ENCODE results near the gene PLEKHM3.

The PLEKHM3 gene

GRCh38 chr2:207920321-207920720 lies 105.0 kb downstream of the PLEKHM3 start:
- TF ChIP-seq GLIS2 (tag by site-specific recombination; IDR thresholded peaks at IDR 0.05): no peak
- no peak for TF ChIP-seq ZBTB11 (tag by site-specific recombination; conservative IDR thresholded peaks at IDR 0.05; ENCODE audit: low read depth)
- TF ChIP-seq ZNF768 (tag by site-specific recombination; IDR thresholded peaks at IDR 0.05): no peak
- TF ChIP-seq ZNF704 (tag by site-specific recombination; IDR thresholded peaks at IDR 0.05): no peak
- no peak for TF ChIP-seq ZNF777 (tag by site-specific recombination; IDR thresholded peaks at IDR 0.05; ENCODE audit: borderline replicate concordance)
- TF ChIP-seq KLF17 (tag by site-specific recombination; IDR thresholded peaks at IDR 0.05): no peak
- no peak for TF ChIP-seq PRDM2 (tag by site-specific recombination; IDR thresholded peaks at IDR 0.05; ENCODE audit: borderline replicate concordance)
- no peak for TF ChIP-seq ZNF280D (tag by site-specific recombination; IDR thresholded peaks at IDR 0.05)
- no peak for TF ChIP-seq ZNF677 (tag by site-specific recombination; IDR thresholded peaks at IDR 0.05)
- no peak for TF ChIP-seq ZNF747 (tag by site-specific recombination; IDR thresholded peaks at IDR 0.05)
- TF ChIP-seq KLF8 (tag by site-specific recombination; IDR thresholded peaks at IDR 0.05): no peak
- TF ChIP-seq ZNF776 (tag by site-specific recombination; IDR thresholded peaks at IDR 0.05; ENCODE audit: borderline replicate concordance): no peak
- TF ChIP-seq ZBTB7A (tag by site-specific recombination; IDR thresholded peaks at IDR 0.05; ENCODE audit: low read depth): no peak
- TF ChIP-seq ZNF544 (tag by site-specific recombination; IDR thresholded peaks at IDR 0.05): no peak
- no peak for TF ChIP-seq ZNF10 (tag by site-specific recombination; IDR thresholded peaks at IDR 0.05)
- no peak for TF ChIP-seq ZNF555 (tag by site-specific recombination; conservative IDR thresholded peaks at IDR 0.05)
- TF ChIP-seq ZNF654 (tag by site-specific recombination; IDR thresholded peaks at IDR 0.05; ENCODE audit: low read depth): no peak
- POLR2A ChIA-PET: no interaction called here
- Histone ChIP-seq H3K4me1 (ENCODE audit: control insufficient read depth, insufficient read depth, low read length) (no peaks in the 10 kb centered on the region), H3K27ac (ENCODE audit: extremely low read depth, low read depth, low read length) (no peak overlapping the region), H3K9me3 (ENCODE audit: control insufficient read depth, insufficient read depth, low read depth, low read length) (no peaks in the 10 kb centered on the region), H3K36me3 (ENCODE audit: control insufficient read depth in 2 of 2, insufficient read depth in 1 of 2, low read length in 2 of 2) (peaks cover 0 to 3% of the 10 kb centered on the region in 2 experiments; a peak in 1 of 3 replicates), H3K4me3 (ENCODE audit: low read depth, low read length) (no peak overlapping the region)
- CTCF ChIA-PET: interaction anchor here (0.7 kb wide), 1 partner anchor 1169 kb away, joined by 4 read pairs; no protein-coding TSS in a partner anchor
